Naive thymus-derived CD8-positive, alpha-beta T cell (primary cell): ENCODE measurements around the gene C19orf47. TPM values are rescaled to one million over a fixed set of nuclear protein-coding genes. Genes with fewer than 3 reads are reported as not detected.

Source experiments
- ATAC-seq, 2 donors: fragments of 150-1000 bp; cut with Tn5 transposase in 1 of 2; sonication (Bioruptor Pico), chemical (Tn5 transposase) in 1 of 2; 1 replicate in 1 of 2; 2 replicates in 1 of 2; pipeline ENCODE4 v1.10.0; 2021; ENCODE audit warnings: mild to moderate bottlenecking in 2 of 2, moderate library complexity in 2 of 2
- POLR2A ChIA-PET: fragments of 350-600 bp; sonication (Branson Sonifier 250); formaldehyde crosslinking; loops from one replicate; lab custom pipeline; 2021; ENCODE audit warnings: antibody characterized with exemption; lab: Charles Lee
- DNase-seq, 10 donors: peaks; one replicate each; pipeline versions ENCODE4 v3.0.0 to v3.0.0-alpha.2; 2020 to 2022
- H3K27ac Mint-ChIP-seq, 10 donors: one replicate each; pipeline ENCODE4 v1.8.0; 2020 to 2022; ENCODE audit warnings: mild to moderate bottlenecking in 10 of 10, mixed read lengths in 10 of 10, moderate library complexity in 4 of 10, inconsistent platforms in 1 of 10
- H3K27me3 Mint-ChIP-seq, 5 donors: one replicate each; pipeline ENCODE4 v1.8.0; 2021 to 2022; ENCODE audit warnings: mixed read lengths in 5 of 5
- H3K36me3 Mint-ChIP-seq, 3 donors: one replicate each; pipeline ENCODE4 v1.8.0; 2020 to 2022; ENCODE audit warnings: mixed read lengths in 3 of 3, mild to moderate bottlenecking in 2 of 3, inconsistent platforms in 1 of 3
- H3K4me1 Mint-ChIP-seq, 4 donors: one replicate each; pipeline ENCODE4 v1.8.0; 2021 to 2022; ENCODE audit warnings: mixed read lengths in 4 of 4
- H3K4me3 Mint-ChIP-seq, 10 donors: one replicate each; pipeline ENCODE4 v1.8.0; 2020 to 2022; ENCODE audit warnings: mild to moderate bottlenecking in 10 of 10, mixed read lengths in 10 of 10, moderate library complexity in 6 of 10, inconsistent platforms in 1 of 10
- H3K9me3 Mint-ChIP-seq, 9 donors: one replicate each; pipeline ENCODE4 v1.8.0; 2020 to 2022; ENCODE audit warnings: mixed read lengths in 9 of 9, mild to moderate bottlenecking in 3 of 9, inconsistent platforms in 1 of 9, moderate library complexity in 1 of 9
- polyA plus RNA-seq, 3 donors: library from polyadenylated mRNA; unstranded; fragments of 300-500 nt; fragmentation: Illumina TruSeq; gene quantifications; one replicate each; pipeline ENCODE4 v1.2.3, GENCODE V29; 2021
- total RNA-seq, 8 experiments: library from RNA in 2 of 8; stranded (reverse) in 2 of 8; gene quantifications; one replicate each; pipeline ENCODE4 v1.2.3 and lab custom pipeline; 2021 to 2026

Gene C19orf47
- total and polyA plus RNA-seq, 5 experiments from 2014 or later = 6.8 to 16.9 (median 10.0) TPM

- DNase-seq (no peak), ATAC-seq (no peak)
- Mint-ChIP-seq H3K4me1 (peaks cover 2 to 5% (median 3%) of the 10 kb centered on the region in 4 donors), H3K9me3 (no peaks in the 10 kb centered on the region), H3K36me3 (no peaks in the 10 kb centered on the region), H3K27ac (peak overlapping the region in 1 of 10 donors; percentile 28), H3K27me3 (no peaks in the 10 kb centered on the region), H3K4me3 (no peak overlapping the region)
- POLR2A ChIA-PET = no interaction called here
Observed at GRCh38 chr19:40302224-40303011, 45.8 kb downstream of the C19orf47 start.

- H3K36me3 Mint-ChIP-seq = no peaks in the 10 kb centered on the region
- H3K27ac Mint-ChIP-seq = no peak overlapping the region
- POLR2A ChIA-PET = interaction anchor here (0.6 kb wide), 1 partner anchor 965 kb away, joined by 3 read pairs; no protein-coding TSS in a partner anchor
- H3K4me1 Mint-ChIP-seq = peaks cover 2 to 5% (median 3%) of the 10 kb centered on the region in 4 donors
- no peak for DNase-seq
- H3K27me3 Mint-ChIP-seq = no peaks in the 10 kb centered on the region
- H3K4me3 Mint-ChIP-seq = no peak overlapping the region
- H3K9me3 Mint-ChIP-seq = no peaks in the 10 kb centered on the region
- no peak for ATAC-seq
Observed at GRCh38 chr19:40300668-40301067, 47.5 kb downstream of the C19orf47 start.

- no peak for DNase-seq
- no peaks in the 10 kb centered on the region for H3K9me3 Mint-ChIP-seq
- no peaks in the 10 kb centered on the region for H3K4me1 Mint-ChIP-seq
- no peak overlapping the region for H3K27ac Mint-ChIP-seq
- ATAC-seq = no peak
- no peaks in the 10 kb centered on the region for H3K36me3 Mint-ChIP-seq
- POLR2A ChIA-PET = interaction anchor here (1.0 kb wide), 2 partner anchors 14 to 19 kb away, joined by 3 read pairs; no protein-coding TSS in a partner anchor
- no peaks in the 10 kb centered on the region for H3K27me3 Mint-ChIP-seq
- H3K4me3 Mint-ChIP-seq = no peak overlapping the region
Observed at GRCh38 chr19:40298026-40298425, 50.2 kb downstream of the C19orf47 start.

DNA sequence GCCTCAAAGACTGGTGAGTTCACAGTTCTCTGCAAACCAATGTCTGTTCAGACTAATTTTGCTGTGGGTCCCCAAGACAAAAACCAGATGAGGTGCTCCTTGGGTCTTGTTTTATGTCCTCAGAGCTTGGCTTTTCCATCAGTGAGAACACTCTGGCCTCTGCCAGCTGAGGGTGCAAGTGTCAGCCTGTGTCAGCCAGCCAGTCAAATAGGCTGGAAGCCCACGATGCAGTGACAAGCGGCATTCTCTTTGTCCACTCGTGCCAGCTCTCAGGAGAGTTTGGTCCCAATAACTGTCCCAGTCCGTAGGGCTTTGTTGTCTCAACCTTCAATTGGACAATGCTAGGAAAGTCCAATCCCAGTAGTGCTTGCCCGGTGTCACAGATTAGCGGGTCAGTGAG is 53.6 kb downstream of the C19orf47 start:
- no peaks in the 10 kb centered on the region for H3K36me3 Mint-ChIP-seq
- POLR2A ChIA-PET = no interaction called here
- ATAC-seq = no peak
- H3K4me3 Mint-ChIP-seq = no peak overlapping the region
- DNase-seq = no peak
- no peak overlapping the region for H3K27ac Mint-ChIP-seq
- no peaks in the 10 kb centered on the region for H3K27me3 Mint-ChIP-seq
- no peaks in the 10 kb centered on the region for H3K9me3 Mint-ChIP-seq
- no peaks in the 10 kb centered on the region for H3K4me1 Mint-ChIP-seq

DNA sequence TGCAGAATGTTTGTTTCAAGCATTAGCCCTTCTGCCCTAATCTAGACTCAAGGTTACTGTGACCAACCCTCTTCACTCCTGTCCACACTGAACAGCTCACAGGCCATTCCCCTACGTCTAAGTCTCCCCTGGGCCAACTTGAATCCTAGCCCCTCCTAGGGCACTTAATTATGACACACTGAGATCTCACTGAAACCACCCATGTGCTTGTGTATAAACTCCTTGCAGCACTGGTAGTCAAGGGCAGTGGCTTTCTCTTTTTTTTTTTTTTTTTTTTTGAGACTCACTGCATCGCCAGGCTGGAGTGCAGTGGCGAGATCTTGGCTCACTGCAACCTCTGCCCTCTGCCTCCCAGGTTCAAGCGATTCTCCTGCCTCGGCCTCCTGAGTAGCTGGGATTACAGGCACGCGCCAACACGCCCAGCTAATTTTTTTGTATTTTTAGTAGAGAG is 61.2 kb downstream of the C19orf47 start:
- ATAC-seq = no peak
- peaks cover 14 to 41% (median 38%) of the 10 kb centered on the region in 4 donors for H3K4me1 Mint-ChIP-seq
- POLR2A ChIA-PET = interaction anchor here (0.6 to 3.9 kb wide), 4 partner anchors 12 to 196 kb away, joined by 5 to 22 read pairs (median 12); partner anchors contain the start of genes SERTAD3 and ZNF780A
- DNase-seq = no peak
- peaks cover 0 to 3% (median 0%) of the 10 kb centered on the region in 3 donors for H3K36me3 Mint-ChIP-seq
- no peaks in the 10 kb centered on the region for H3K9me3 Mint-ChIP-seq
- H3K27me3 Mint-ChIP-seq = no peaks in the 10 kb centered on the region
- peak overlapping the region in 8 of 10 donors; percentile 23 to 98 (median 74) for H3K4me3 Mint-ChIP-seq
- H3K27ac Mint-ChIP-seq = peak overlapping the region; percentile 94 to 100 (median 98)

- peaks cover 0 to 3% (median 0%) of the 10 kb centered on the region in 3 donors for H3K36me3 Mint-ChIP-seq
- DNase-seq (no peak), ATAC-seq (no peak)
- POLR2A ChIA-PET = interaction anchor here (0.6 to 3.9 kb wide), 9 partner anchors 12 to 1153 kb away, joined by 3 to 22 read pairs (median 5); partner anchors contain the start of genes BLVRB, C19orf47, FBL and PLD3
- peaks cover 14 to 47% (median 44%) of the 10 kb centered on the region in 4 donors for H3K4me1 Mint-ChIP-seq
- H3K27me3 Mint-ChIP-seq = no peaks in the 10 kb centered on the region
- peak overlapping the region; percentile 94 to 100 (median 98) for H3K27ac Mint-ChIP-seq
- H3K9me3 Mint-ChIP-seq = no peaks in the 10 kb centered on the region
- H3K4me3 Mint-ChIP-seq = peak overlapping the region; percentile 67 to 99 (median 84)
Observed at GRCh38 chr19:40286235-40286970, 61.8 kb downstream of the C19orf47 start.

DNA sequence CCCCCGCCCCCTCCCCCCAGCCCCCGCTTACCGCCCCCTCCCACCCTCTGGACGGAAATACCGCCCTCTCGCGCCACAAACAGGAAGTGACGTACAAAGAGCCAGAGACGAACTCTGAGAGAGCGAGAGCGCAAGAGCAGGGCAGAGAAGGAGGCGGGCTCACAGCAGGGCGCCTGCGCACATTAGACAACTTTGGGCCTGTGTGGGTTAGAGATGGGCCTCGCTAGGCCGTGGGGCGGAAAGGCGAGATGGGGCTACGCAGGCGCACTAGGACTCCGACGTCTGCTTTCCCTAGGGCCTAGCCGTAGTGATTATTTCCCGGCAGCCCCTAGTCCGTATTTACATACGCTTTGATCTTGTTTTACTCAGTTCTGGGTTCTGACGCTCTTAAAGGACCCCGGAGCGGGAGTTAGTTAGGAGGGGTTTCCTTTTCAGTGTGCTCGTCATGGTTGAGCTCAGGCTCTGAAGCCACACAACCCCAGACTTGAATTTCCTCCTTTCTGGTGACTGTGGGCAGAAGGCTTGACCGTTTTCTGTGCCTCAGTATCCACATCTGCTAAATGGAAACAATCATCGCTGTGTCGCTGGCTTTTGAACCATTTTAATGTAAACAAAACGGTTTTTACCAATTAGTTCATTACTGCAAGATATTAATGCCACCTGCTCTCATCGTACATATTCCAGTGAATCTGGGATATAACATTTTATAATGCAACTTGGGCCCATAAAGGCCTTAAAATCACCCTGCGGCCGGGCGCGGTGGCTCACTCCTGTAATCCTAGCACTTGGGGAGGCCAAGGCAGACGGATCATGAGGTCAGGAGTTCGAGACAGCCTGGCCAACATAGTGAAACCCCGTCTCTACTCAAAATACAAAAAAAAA is 62.6 kb downstream of the C19orf47 start:
- Mint-ChIP-seq H3K9me3 (no peaks in the 10 kb centered on the region), H3K36me3 (peaks cover 0 to 3% (median 0%) of the 10 kb centered on the region in 3 donors), H3K4me1 (peaks cover 18 to 54% (median 50%) of the 10 kb centered on the region in 4 donors), H3K4me3 (peak overlapping the region; percentile 79 to 99 (median 86)), H3K27me3 (no peaks in the 10 kb centered on the region), H3K27ac (peak overlapping the region; percentile 94 to 100 (median 98))
- DNase-seq (peak; percentile 92 to 100 (median 98)), ATAC-seq (peak; percentile 69 to 77)
- POLR2A ChIA-PET = interaction anchor here (0.5 to 3.9 kb wide), 13 partner anchors 11 to 978 kb away, joined by 3 to 22 read pairs (median 4); partner anchors contain the start of genes BLVRB, C19orf47, FBL and HNRNPUL1

- Mint-ChIP-seq H3K4me1 (peaks cover 26 to 63% (median 59%) of the 10 kb centered on the region in 4 donors), H3K9me3 (no peaks in the 10 kb centered on the region), H3K36me3 (peaks cover 0 to 3% (median 0%) of the 10 kb centered on the region in 3 donors), H3K27ac (peak within 1 kb of the TSS; percentile 94 to 100 (median 99)), H3K27me3 (no peaks in the 10 kb centered on the region), H3K4me3 (peak within 1 kb of the TSS; percentile 82 to 99 (median 94))
- ATAC-seq (peak; percentile 54 to 67), DNase-seq (peak; percentile 72 to 92 (median 88))
- POLR2A ChIA-PET = interaction anchor here (0.5 to 3.9 kb wide), 13 partner anchors 10 to 979 kb away, joined by 3 to 22 read pairs (median 4); partner anchors contain the start of genes C19orf47, FBL, HNRNPUL1 and PLD3
Observed at GRCh38 chr19:40284501-40285352, 63.5 kb downstream of the C19orf47 start, which contains the start of gene AKT2. AKT2 (minus strand) TSS chr19:40285345; CDS start chr19:40265267, 20,078 bp downstream.

- POLR2A ChIA-PET = interaction anchor here (0.5 to 3.9 kb wide), 7 partner anchors 9 to 353 kb away, joined by 3 to 22 read pairs (median 5); partner anchors contain the start of genes SERTAD1 and SERTAD3
- Mint-ChIP-seq H3K36me3 (peaks cover 0 to 3% (median 0%) of the 10 kb centered on the region in 3 donors), H3K27ac (peak overlapping the region; percentile 88 to 100 (median 99)), H3K4me1 (peaks cover 27 to 69% (median 62%) of the 10 kb centered on the region in 4 donors), H3K4me3 (peak overlapping the region; percentile 82 to 99 (median 94)), H3K9me3 (no peaks in the 10 kb centered on the region), H3K27me3 (no peaks in the 10 kb centered on the region)
- DNase-seq (no peak), ATAC-seq (no peak)
Observed at GRCh38 chr19:40284251-40284500, 64.0 kb downstream of the C19orf47 start.

DNA sequence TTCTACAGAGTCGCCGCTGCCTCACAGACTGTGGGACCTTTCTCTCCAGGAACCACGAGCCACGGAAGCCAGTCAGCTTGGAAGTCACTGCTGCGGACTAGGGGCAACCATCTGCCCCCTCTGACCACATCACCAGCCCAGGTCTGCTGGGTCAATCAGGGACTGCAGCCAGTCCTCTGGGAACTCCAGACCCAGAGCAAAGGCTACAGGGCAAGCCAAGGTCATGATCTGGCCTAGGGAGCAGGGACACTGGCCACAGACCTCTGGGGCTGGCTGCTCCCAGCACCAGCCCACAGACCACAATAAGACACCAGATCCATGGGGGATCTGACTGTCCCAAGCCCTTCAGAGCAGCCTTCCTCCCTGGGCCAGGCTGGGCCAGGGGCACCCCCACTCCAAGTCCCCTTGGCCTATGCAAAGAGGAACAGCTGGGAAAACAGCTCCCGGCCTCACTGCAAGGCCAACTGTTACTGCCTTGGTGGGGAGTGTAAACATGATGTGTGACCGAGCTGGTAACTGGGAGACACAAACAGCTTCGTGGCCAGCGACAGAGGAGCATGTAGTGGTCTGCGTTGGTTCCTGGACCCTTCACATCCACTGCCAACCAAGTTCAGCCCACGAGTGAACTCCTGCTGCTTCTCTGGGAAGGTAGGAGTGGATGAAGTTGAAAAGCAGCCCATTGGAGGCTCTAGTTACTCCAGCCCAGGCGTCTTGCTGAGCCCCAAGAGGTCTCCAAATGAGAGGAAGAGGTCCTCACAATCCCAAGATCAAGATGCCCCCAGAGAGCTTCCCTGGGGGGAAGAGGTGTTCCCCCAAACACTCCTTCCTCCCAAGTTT is 64.6 kb downstream of the C19orf47 start:
- H3K9me3 Mint-ChIP-seq = no peaks in the 10 kb centered on the region
- H3K27ac Mint-ChIP-seq = peak overlapping the region; percentile 88 to 100 (median 99)
- DNase-seq (peak in 1 of 10 donors; percentile 46), ATAC-seq (no peak)
- peaks cover 0 to 3% (median 0%) of the 10 kb centered on the region in 3 donors for H3K36me3 Mint-ChIP-seq
- peak overlapping the region; percentile 82 to 99 (median 94) for H3K4me3 Mint-ChIP-seq
- no peaks in the 10 kb centered on the region for H3K27me3 Mint-ChIP-seq
- POLR2A ChIA-PET = interaction anchor here (0.5 to 3.9 kb wide), 6 partner anchors 9 to 353 kb away, joined by 3 to 22 read pairs (median 6); partner anchors contain the start of gene SERTAD3
- peaks cover 27 to 74% (median 65%) of the 10 kb centered on the region in 4 donors for H3K4me1 Mint-ChIP-seq
